CD4-positive, alpha-beta T cell treated with Interleukin-15 for 4 hours (primary cell): ENCODE measurements around the gene KIRREL3.

ENCODE experiments used
- DNase-seq: peaks from one replicate; pipeline ENCODE4 v3.0.0-alpha.2; 2020; ENCODE audit warnings: low spot score

KIRREL3 gene

DNA sequence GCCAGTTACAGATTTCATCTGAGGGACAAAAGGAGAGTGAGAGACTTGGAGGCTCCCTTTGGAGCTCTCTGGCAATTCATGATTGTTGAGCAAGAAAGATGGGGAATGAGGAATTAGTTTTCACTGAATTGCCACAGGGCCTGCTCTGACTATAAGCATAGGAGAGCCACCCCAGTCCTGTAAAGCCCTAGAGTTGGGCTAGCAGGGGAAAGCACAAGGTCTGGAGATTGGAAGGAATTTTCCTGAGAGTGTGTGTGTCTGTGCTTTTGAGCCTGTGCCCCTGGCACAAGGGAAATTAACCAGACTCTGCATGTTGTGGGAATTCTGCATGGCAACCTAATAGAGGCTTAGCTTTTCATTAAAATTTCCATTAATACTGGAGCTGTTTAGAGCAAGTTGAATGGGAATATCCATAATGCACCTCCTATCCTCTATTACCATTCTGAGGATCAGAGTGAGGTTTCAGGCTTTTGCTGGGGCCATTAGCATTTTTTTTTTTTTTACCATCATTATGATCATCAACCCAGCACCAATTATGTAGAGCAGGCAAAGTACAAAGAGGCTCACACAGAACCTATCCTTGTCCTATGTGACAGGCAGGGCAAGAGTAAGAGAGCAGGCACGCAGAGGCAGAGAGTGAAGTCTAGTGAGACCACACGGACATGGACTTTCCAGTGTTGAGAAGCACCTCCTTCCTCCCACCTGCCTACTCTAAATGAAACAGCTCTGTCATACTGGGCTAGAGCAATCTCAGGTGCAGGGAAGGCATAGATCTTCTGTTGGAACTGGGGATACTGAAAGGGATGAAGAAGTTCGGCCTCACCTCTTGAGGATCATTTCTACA, 336.6 kb downstream of the KIRREL3 start:
- DNase-seq, result no peak

DNA sequence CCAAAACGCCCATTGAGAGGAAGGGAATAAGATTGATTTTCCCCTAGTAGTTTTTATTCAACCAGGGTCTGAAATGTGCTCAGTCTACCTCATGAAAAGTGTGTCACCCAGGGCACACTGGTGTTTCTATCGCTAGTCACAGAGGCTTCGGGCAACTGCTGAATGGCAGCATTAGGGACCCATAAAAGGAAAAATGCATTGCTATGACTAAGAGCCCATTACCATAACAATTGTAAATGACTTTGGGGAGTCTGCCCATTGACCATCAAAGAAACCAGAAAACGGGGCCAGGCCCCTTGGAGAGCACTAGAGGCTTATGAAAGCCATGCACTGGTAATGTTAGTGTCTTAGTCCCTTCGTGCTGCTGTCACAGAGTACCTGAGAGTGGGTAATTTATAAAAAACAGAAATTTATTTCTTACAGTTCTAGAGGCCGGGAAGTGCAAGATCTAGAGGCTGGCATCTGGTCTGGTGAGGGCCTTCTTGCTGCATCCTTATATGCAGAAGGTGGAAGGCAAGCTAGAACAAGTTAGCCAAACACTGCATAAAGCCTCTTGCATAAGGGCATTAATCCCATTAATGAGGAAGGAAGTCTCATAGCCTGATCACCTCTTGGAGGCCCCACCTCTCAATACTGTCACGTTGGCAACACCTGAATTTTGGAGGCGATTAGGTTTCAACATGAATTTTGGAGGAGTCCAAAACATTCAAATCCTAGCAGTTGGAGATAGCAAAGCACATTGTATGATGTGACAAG, 338.4 kb downstream of the KIRREL3 start:
- DNase-seq, result no peak

GRCh38 chr11:126660761-126661425, 339.7 kb downstream of the KIRREL3 start:
- no peak for DNase-seq

DNA sequence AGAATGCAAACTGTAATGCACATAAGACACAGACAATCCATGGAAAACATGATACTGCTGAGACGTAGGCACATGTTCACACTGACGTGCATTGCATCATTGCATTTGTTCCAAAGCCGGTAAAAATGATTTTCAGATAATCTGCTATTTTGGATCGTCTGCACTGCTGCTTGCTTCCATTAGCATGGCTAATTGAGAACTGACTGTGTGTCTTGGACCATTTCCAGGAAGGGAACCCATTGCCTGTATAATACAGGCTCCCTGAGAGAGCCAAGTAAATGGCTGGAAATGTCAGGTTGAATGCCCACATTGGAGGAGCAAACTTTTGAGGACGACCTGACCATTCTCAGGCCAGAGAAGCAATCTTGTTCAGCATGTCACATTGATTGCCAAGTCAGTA, 340.2 kb downstream of the KIRREL3 start:
- DNase-seq, result no peak

- DNase-seq, result no peak
Measured at GRCh38 chr11:126658306-126659056, 342.1 kb downstream of the KIRREL3 start.

- no peak for DNase-seq
Measured at GRCh38 chr11:126655807-126656128, 344.8 kb downstream of the KIRREL3 start.

DNA sequence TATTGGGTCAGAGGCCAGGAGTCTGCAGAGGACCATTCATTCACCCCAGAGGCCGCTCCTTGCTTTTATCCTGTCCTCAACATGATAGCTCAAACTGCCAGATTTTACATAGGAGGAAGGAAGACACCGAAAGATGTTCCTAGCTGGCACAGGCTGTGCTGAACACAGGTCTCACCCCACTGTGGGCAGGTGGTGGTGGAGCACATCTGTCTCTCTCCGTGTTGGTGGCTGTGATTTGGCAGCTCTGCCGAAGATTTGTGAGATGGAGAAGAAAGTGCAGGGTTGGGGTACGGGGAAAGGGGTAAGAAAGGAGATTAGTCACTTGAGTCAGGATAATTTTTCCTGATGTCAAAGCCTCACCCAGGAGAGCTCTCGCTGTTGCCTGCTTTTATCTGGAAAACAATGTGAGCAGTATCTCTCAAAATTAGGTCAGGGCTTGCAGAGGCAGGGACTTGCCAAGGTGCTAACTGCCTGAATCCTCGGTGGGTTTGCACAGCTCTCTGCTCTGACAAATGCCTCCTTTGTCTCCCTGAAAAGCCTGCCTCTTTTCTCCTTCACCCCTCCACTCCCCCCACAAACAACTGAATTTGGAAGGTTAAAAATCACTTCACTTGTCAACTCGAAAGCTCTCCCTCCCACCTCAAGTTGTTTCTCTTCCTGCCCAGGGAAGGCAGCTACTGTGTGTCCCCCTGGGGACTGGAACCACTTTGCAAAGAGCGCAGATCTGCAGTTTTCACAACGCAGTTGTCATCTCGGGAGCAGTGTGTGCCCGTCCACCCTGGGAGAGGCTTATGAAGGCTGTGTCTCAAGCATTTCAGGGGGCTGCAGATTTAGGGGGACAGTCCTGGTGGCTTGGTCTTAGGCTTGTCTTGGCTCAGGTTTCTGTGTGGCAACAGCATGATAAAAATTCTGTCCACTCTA, 345.4 kb downstream of the KIRREL3 start:
- DNase-seq, result no peak

DNA sequence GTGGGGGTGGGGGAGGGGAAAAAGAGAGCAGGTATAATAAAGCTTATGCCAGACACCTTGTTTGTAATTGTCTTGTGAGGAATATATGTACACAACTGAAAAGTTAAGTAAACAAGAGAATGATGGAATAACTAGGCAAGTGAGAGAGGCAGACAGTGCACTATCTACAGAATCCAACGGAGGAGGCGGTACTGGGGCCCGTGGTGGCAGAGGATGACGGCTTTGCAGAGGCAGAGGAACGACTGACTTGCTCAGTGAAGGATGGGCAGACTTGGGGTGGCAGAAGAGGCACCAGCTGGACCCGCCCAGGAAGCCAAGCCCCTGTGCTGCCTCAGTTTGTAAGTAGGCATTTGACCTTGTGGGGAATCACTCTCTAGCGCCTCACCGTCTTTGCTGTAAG, 347.5 kb downstream of the KIRREL3 start:
- no peak for DNase-seq

GRCh38 chr11:126647735-126648134, 352.8 kb downstream of the KIRREL3 start:
- DNase-seq, result no peak

GRCh38 chr11:126646701-126647557, 353.6 kb downstream of the KIRREL3 start:
- DNase-seq, result no peak

GRCh38 chr11:126645186-126645585, 355.4 kb downstream of the KIRREL3 start:
- no peak for DNase-seq

DNA sequence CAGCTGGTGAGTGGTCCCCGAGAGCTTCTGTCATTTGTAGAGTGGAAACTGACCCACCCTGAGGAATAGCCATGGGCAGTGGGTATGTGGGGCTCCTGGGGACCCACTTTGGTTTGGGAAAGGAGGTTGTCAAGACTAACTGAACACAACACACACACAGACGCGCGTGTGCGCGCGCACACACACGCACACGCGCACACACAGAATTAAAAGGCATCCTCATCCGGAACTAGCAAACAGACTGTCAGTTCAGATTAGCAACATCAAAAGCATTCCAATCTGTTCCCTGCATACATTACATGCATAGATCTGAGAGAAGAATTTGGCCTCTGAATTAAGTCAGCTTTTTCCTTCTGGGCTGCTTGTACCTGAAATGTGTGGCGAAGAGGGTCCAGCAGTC, 360.4 kb downstream of the KIRREL3 start:
- DNase-seq, result no peak

DNA sequence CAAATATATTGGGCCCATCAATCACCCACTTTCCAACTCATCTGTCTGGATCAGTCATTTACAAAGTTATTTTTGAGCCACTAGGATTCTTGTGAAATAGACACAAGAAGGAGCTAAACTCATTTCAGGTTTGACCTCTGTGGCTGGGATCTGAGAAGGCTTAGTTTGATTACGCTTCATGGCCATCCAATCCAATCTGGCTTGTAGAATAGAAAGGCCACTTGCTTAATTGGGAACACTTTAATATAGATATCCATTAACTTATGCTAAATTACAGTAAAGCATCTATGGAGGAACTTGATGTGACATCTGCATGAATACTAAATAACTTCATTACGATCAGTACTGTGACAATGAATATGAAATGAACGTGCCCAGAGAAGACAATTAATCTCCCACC, 360.9 kb downstream of the KIRREL3 start:
- DNase-seq, result no peak

GRCh38 chr11:126638648-126639047, 361.9 kb downstream of the KIRREL3 start:
- DNase-seq, result no peak

DNA sequence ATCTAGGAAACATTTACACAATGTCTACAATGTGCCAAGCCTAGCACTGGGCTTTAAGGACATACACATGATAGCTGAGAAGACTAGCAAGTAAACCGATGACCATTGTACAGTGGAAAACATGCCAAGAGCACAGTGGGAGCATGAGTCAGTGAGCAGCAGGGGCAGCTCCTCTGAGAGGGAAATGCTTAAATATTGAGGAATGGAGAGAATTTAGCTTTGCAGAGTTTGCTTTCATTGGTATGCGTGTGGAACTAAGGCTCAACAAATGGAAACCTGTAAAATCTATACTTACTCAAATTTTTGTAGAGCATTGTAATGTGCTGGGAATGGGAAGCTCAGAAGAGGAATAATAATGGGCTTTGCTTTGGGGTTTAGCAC, 362.8 kb downstream of the KIRREL3 start:
- DNase-seq, result no peak

DNA sequence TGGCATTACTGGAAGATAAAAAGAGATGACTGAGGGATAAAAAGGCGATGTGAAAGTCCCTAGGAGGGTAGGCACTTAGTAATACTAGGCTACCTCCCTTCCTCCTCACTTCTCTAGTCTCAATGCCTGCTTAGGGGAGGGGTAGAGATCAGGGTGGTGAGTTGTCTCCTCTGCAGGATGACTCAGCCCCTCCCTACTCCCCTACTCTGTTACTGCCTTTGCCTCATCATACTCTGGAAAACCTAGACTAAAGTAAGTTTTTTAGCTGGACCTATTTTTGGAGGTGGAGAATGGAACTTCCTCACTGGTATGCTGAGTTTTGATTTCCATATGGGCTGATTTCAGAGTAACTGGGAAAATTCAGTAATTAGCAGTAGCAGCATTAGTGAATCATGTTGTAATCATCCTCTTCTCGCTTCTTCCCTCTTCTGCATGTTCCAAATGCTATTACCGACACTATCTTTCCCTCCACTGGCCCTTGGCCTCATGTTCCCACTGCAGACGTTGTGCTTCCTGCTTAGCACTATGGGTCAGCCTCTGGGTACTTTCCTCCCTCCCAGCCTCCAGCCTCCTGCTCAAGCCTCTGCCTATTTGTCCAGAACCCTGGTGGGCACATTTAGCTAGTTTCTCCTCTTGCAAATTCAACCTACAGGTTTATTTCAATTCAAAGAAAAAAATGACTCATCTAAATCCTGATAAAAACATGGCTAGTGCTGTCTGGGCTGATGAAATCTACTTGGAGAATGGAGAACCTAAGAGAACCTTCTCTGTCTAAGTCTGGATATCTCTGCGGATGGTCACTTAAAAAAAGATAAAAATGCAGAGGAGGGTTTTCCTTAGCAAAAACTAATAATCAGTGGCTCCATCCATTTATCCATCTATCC, 363.4 kb downstream of the KIRREL3 start:
- DNase-seq, result no peak

GRCh38 chr11:126635511-126635910, 365.1 kb downstream of the KIRREL3 start:
- DNase-seq, result no peak

DNA sequence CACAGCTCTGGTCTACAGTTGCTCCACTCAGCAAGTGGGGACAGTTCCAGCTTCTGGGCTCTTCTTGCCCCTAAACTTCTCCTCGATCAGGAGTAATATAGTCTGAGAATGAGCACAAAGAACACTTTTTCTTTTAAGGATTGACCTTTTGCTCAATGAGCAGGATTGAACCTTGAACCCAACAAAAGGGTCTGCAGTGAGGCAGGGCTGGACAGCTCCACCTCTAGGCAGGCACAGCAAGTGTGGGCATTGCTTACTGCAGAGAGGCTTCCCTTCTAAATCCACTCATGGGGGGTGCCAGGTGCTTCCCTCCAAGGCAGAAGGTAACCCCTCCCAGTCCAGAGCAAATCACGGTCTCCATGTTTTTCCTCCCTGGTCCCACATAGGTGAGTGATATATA, 365.6 kb downstream of the KIRREL3 start:
- DNase-seq, result no peak

GRCh38 chr11:126633330-126633729, 367.2 kb downstream of the KIRREL3 start:
- DNase-seq, result no peak
